GM19452 (cell line): Measurements from ENCODE around the gene PRAC1.

Source experiments
- ATAC-seq: cut with Tn5 transposase; IDR thresholded peaks from one replicate; pipeline ENCODE4 v1.9.1; 2021; ENCODE audit not compliant: unreplicated experiment

PRAC1 gene

DNA sequence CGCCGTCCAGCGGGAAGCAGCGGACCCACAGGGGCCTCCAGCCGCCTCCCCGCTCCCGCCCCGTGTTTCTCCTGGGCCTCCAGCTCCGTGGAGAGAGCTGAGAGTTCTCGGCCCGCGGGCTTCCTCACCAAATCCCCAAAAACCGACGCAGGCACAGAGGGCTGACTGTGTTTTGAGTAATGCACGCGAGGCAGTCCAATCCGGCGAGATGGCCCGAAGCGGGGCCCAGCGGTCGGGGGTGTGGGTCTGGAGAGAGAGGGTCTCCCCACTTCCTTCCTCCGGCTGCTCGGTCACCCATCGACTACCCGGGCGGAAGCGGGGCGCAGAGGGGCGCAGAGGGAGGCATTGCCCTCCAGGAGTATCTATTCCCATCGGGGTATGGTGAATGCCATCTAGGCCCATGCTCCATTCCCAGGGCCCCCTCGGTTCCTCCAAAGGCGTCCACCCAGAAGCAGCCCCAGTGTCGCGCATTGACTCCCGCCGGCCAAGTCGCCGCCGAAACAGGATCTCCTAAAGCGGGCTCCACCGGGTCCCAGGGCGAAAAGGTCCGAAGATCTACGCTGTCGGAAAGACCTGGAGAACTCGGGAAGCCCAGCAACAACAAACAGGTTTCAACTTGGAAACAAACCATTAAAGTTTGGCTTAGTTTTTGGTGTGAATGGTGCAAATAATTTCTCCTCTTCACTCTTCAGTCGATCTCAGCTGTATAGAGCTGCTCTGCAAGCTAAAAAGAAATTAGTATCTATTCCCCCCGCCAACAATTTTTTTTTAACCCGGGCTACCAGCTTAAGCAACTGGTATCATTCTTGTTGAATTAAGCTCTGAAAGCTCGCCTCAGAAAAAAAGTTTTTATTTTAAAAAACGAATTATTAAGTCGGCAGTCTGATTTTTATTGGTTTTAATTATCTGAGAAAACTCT lies 25.4 kb upstream of the PRAC1 start:
- no peak for ATAC-seq

DNA sequence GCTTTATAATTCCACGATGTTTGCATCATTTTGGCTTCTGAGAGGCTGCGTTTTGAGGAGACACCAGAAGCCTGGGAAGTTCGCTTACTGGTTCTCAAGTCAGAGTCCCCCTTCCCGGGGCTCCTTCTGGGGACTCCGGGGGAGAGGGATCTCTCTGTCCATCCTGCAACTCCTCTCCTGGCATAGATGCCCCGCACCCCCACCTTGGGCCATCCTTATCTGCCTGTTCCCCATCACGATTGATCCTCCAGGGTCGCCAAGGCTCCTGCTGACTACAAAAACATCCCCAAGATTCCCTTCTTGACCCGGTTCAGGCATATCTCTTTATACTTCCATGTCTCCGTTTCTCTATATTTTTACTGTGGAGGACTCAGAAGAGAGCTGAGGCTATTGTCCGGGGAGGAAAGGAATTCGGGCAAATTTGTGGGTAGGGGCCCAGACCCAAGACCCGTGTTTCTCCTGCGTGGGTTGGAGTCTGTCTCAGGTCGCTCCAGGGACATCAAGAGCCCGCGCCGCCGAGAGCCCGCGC lies 24.7 kb upstream of the PRAC1 start:
- ATAC-seq, result no peak

GRCh38 chr17:48745381-48746275 lies 23.3 kb upstream of the PRAC1 start:
- ATAC-seq, result no peak

GRCh38 chr17:48740537-48740936 lies 18.2 kb upstream of the PRAC1 start:
- no peak for ATAC-seq

DNA sequence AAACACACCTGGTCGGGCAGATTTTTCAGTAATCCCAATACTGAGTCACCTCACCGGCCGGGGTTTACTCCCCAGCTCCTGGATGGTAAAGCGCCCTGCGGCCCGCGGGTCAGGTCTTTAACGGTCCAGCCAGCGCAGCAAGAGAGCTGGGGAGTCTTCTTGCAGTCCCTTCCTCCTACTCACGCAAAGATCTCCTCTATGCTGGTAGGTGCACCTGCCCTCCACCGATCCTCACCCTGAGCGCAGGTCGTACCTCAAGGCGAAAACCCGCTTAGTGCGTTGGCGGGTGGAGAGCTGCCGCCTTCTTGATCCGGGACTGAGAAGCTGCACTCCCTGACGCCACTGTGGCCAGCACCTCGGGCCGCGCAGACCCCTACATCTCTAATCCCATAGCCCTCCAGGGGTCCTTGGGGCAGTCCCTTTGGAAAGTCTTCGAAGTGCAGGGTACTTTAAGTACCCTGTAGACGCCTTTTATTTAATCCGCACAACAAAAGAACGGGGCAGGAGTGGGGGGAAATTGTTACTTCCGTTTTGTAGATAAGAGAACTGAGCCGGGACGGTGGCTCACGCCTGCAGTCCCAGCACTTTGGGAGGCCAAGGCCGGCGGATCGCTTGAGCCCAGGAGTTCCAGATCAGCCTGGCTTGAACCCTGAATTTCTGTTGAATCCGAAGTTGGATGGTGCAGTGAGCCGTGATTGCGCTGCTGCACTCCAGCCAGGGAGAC lies 16.6 kb upstream of the PRAC1 start:
- no peak for ATAC-seq

DNA sequence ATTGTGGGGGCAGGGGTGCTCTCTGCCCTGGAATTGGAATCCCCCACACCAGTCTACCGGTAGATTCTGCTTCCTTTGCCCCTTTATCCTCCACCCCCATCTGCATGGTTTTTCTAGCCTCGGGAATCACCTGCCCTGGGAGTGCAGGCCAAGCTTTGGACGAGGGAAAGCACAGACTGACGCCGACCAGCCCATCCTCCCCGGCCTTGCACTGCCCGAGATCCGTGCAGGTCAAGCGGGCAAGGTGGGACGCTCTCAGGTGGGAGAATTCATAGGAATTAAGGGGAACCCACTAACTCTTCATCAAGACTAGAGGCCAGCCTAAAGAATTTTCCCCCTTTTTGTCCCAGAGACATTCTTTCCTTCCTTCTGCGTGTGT lies 16.1 kb upstream of the PRAC1 start:
- ATAC-seq, result no peak

- ATAC-seq, result no peak
Measured at GRCh38 chr17:48737330-48738043, 15.2 kb upstream of the PRAC1 start.

DNA sequence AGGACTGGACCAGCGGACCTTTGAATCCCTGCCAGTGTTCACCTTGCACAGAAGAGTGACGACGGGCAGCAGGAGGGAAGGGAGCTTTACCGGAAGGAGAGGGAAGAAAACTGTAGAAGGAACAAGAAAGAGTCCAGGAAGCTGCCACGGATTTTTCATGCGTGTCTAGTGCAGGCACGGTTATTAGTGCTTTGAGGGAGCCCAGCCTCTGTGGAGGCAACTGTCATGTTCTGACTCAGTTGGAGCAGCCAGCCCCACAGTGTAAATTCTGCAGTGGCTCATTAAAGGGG lies 12.7 kb upstream of the PRAC1 start:
- ATAC-seq, result no peak

DNA sequence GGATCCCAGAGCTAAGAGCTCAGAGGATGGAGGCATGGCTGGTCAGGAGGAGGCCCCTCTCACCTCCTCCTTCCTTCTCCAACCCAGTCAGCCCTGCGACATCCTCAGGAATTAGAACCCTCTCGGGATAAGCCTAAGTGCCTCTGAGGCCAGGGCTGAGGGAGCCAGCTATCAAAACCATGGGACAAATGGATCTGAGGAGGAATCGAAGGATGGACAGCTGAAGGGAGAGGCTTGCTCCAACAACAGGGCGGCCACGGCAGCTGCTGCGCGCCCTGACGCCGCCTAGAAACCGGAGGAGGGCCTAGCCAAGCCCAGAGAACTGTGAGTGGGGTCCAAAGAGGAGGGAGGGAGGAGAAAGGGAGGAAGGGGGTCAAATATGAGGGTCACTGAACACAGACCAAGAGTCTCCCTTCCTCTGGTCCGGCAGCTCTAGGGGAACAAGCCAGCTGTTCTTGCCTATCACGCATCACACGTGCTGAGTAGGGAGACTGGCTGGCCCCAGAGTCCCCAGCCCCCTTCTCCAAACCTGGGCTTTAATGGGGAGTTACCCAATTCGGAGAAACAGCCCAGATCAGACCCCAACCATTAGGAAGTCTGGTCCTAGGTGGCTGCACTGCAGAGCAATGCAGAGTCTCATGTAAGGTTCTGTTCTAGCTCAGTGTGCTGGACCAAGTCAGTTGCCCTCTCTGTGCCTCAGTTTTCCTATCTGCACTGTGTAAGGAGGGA lies 12.2 kb upstream of the PRAC1 start:
- ATAC-seq, result no peak

GRCh38 chr17:48733632-48734328 lies 11.5 kb upstream of the PRAC1 start:
- no peak for ATAC-seq

DNA sequence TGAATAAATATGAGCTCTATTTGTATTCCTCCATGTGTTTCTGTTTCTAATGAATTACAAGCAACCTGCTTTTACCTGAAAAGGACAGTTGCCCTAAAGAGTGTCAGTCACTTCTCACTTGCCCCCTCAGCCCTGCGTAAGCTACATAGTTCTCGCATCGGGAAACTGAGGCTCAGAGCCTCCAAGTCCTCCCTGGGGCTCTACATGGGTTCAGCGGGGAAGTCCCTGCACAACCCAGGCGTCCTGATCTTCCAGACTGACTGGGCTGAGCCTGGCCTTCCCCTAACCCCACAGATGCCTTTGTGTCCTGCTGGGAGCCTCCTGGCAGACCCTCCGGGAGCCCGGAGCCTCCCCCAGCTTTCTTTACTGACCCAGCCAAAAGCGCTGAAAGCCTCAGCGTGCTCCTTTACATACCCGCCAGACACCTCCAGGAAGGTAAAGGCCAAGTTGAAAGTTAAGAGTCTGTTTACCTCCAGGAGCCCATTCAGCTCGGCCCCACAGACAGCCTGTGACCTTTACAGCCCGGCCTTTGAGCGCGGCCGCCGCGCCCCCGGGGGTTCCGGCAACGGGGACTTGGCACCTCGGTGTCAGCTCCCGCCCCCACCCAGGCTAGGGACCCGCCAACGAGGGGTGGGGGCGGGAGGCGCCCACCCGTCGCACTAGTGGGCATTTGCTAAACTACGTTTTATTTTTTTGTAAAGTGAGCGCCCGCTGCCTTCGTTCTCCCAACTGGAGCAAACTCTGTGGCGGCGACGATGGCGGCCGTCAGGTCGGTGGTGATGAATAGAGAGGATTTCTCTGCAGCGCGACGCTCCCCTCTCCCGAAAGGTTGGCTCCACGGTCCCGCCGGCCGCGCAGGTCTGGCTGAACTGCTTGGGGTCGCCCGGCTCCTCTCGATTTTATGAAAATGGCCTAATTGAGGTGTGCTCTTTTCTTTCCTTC lies 10.6 kb upstream of the PRAC1 start:
- ATAC-seq, result no peak

GRCh38 chr17:48731355-48731754 lies 9.0 kb upstream of the PRAC1 start:
- no peak for ATAC-seq

DNA sequence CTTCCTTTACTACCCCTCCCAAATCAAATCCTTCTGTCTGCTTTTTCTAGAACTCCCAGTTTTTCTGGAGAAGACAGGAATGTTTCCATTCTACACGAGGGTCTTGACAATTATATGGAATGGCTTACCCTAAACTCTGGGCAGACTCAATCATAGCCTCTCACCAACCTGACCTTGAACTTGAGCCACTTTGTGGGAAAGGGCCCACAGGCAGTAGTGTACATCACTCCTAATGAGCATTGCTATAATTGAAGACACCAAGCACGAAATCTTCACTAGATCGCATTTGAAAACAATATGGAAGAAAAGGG lies 7.9 kb upstream of the PRAC1 start:
- ATAC-seq, result no peak

GRCh38 chr17:48729335-48730239 lies 7.3 kb upstream of the PRAC1 start:
- no peak for ATAC-seq

DNA sequence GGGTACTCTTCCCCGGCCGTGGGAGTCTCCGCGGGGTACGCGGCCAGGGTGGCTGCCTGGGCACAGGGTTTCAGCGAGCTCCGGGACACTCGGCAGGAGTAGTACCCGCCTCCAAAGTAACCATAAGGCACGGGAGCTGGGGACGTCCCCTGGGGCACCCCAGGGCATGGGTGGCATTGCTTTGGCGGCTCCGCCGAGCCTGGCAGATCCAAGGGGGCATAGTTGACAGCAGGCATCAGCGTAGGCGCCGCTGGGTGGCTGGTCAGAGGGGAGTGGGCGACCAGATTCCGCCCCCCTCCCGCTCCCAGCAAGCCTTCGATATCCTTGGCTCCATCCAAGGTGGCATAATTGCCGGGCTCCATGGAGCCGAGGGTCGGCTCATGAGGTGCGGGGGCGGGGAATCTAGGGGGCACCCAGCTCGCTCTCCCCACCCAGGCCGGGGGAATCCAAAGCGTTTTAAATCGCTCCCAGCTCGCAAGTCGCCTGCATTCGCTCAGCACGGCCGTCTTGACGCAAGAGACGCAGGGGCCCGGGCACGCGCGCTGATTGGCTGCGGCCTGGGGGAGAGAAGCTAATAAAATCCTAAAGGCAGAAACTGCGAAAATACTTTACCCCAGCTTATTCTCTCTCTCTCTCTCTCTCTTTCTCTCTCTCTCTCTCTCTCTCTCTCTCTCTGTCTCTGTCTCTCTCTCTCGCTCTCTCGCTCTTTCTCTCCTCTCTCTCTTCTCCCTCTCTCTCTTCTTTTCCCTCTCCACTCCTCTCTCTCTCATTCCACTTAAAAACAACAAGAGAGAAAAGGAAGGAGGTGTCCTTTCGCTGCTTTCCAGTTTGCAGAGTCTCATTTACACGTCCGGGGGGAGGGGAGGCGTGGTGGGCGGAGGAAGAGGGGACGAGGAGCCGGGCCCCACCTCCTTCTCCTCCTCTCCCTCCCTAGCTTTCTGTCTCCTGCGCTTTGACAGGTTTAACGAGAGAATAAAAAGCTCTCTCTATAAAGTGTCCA lies 6.2 kb upstream of the PRAC1 start, which contains the start of gene HOXB13:
TSS of gene HOXB13 (minus strand) at position 519 of the 1,000 bp plus-strand sequence. CDS start at position 362, 157 bp downstream.
- ATAC-seq, result no peak
